Stimulated activated CD4-positive, alpha-beta T cell treated with anti-CD3 and anti-CD28 coated beads, Interleukin-15, amount 100 ng/mL, for 48 hours (primary cell): ENCODE measurements around the gene IFT25.
"Not testable (repeated sequence)": the region's sequence is repeated elsewhere in the genome, so short reads cannot be mapped to it uniquely, and the experiment has no call there.

Source experiments
- DNase-seq, 2 donors: peaks; one replicate each; pipeline ENCODE4 v3.0.0-alpha.2; 2020; ENCODE audit warnings: low read depth in 2 of 2

The IFT25 gene

GRCh38 chr1:53889304-53890298, 55.9 kb downstream of the IFT25 start, which contains the start of gene YIPF1:
Gene YIPF1, minus strand, starts transcription at chr1:53889797. Its CDS starts 860 bp downstream, at chr1:53888937.
- DNase-seq: peak; percentile 75 to 83

- DNase-seq: no peak
These were observed 56.8 kb downstream of the IFT25 start for GRCh38 chr1:53888681-53889080.

DNA sequence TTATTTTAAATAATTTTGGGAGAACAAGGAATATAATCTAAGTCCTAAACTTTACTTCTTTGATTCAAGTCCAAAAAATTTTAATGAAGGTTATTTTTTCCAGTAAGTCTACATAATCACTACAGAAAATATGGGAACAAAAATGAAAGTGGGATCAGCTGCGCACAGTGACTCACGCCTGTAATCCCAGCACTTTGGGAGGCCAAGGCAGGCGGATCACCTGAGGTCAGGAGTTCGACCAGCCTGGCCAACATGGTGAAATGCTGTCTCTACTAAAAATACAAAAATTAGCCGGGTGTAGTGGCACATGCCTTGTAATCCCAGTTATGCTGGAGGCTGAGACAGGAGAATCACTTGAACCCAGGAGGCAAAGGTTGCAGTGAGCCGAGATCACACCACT, 61.9 kb downstream of the IFT25 start:
- DNase-seq: not testable (repeated sequence)

GRCh38 chr1:53881853-53882252, 63.6 kb downstream of the IFT25 start:
- not testable (repeated sequence) for DNase-seq

- no peak for DNase-seq
These were observed 66.9 kb downstream of the IFT25 start for GRCh38 chr1:53878492-53879105.

DNA sequence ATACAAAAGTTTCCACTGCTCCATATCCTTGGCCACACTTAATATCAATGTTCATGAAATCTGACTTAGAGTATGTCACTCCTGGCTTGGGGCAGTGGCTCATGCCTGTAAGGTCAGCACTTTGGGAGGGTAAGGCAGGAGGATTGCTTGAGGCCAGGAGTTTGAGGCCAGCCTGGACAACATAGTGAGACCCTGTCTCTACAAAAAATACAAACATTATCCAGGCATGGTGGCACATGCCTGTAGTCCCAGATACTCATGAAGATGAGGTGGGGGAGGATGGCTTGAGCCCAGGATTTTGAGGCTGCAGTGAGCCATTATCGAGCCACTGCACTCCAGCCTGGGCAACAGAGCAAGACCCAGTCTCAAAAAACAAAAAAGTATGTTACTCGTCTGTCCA, 70.3 kb downstream of the IFT25 start:
- not testable (repeated sequence) for DNase-seq

DNA sequence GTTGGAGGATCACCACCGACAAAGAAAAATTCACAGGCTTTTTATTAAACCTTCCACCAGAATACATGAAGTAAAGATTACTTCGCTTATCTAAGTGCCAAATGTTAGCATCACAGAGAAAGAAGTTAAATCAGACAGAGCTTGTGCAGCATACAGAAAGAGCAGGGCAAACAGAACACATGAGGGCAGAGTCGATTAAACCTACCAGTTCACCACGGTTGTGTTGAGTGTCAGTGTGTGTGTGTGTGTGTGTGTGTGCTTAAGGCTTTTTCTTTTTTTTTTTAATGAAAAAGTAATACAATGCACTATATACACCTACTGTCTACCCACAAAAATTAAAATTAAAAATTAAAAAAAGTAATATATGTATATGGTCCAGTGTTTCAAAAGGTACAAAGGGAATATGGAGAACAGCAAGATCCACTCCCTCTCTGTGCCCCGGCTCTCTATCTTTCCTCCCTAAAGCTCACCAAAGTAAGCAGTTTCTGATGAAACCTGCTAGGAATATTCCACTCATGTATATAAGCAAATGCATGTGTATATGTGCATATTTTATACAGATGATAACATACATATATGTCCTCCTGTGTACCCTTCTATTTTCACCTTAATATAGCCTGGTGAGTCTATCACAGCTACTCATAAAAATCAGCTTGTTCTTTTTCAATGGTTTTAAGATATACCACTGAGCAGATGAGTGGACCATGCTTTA, 73.6 kb downstream of the IFT25 start:
- DNase-seq: no peak
